Stimulated activated CD8-positive, alpha-beta memory T cell treated with anti-CD3 and anti-CD28 coated beads, Interleukin-4, amount 100 ng/mL, for 1 hour (primary cell): Measurements from ENCODE around the gene PDIA2.
"Not testable (repeated sequence)": the region's sequence is repeated elsewhere in the genome, so short reads cannot be mapped to it uniquely, and the experiment has no call there.

Source experiments
- DNase-seq, 2 donors: peaks; one replicate each; pipeline ENCODE4 v3.0.0-alpha.2; 2020; ENCODE audit warnings: low read depth in 2 of 2, low spot score in 1 of 2

The PDIA2 gene

GRCh38 chr16:263182-263774 lies 19.7 kb upstream of the PDIA2 start:
- no peak for DNase-seq

DNA sequence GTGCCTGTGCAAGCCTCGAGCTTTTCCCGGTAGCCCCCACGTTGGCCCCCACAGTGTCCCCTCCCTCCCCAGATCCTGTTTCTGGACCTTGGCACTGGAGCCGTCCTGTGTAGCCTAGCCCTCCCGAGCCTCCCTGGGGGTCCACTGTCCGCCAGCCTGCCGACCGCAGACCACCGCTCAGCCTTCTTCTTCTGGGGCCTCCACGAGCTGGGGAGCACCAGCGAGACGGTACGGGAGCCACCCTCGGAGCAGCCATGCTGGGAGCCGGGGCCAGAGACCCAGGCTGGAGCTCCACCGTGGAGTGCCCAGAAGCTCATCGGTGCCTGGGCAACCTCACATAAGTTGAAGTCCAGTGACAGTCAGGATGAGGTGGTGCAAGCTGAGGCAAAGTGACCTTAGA lies 19.0 kb upstream of the PDIA2 start:
- no peak for DNase-seq

- DNase-seq: no peak
Observed at GRCh38 chr16:264440-264951, 18.5 kb upstream of the PDIA2 start.

DNA sequence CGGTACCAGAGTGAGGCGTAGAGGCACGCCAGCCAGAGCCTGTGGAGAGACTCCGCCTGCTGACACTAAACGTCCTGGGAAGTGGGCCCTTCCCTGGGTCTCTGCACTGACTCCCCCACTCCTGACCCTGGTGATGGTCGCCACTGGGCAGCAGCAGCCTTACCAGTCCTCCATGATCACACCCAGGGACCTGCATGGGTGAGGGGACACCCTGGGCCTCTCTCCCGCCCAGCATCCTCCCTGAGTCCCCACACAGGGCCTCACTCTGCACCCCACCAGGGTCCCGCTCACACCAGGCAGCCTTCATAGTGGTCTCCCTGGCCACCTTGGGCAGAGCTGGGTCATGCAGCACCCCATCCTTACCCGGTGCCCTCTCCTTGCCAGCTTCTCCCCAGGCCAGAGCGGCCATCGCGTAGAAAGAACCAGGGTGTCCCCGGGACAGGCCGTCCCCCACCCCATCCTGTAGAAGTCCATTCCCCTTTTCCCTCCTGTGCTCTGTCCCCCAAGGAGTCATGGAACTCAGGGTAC lies 17.9 kb upstream of the PDIA2 start:
- DNase-seq: no peak

GRCh38 chr16:265711-266110 lies 17.3 kb upstream of the PDIA2 start:
- DNase-seq: no peak

DNA sequence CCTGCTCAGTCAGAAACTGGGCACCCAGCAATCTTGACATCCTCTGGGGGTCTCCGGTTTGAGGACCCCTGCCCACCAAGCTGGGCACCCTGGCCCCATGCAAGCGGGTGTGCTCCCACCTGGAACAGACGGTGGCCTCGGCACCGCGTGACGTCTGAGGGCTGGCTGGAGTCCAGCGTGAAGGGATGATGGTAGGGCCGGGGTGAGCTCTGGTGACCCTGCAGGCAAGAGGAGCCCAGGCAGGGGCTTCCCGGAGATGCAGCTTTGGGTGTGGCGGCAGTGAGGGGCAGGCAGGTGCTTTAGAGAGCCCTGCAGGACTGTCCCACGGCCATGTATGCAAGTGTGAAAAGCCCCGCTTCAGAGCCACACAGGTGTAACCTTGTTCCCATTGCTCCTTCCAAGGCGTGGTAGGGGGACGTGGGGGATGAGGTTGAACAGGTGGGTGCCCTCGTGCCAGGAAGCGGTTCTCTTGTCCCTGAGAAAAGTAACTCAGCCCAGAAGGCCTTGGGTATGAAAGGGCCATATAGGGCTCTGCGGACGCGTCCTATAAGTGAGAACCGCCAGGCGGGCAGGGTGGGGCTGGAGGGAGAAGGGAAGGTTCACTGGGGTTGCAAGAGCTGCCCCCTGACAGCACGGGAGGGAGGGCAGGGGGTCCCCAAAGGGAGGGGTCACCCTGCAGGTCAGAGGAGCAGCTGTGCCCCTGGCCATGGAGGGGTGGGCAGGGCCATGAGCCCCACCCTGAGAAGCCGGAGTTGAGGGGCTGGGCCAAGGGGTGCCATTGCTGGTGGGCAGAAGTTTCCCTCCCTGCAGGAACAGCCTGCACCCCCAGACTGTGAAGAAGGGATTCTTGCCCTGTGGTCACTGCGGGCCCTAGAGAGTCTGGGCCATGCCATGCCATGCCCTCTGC lies 16.5 kb upstream of the PDIA2 start:
- no peak for DNase-seq

DNA sequence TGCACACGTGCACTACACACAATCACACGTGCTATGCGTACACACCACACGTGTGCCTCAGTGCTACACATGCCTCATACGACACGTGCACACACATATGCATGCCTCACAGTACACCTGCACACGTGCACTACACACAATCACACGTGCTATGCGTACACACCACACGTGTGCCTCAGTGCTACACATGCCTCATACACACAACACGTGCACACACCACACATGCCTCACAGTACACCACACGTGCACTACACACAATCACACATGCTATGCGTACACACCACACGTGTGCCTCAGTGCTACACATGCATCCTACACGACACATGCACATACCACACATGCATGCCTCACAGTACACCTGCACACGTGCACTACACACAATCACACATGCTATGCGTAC lies 15.4 kb upstream of the PDIA2 start:
- DNase-seq: not testable (repeated sequence)

GRCh38 chr16:268141-269053 lies 14.6 kb upstream of the PDIA2 start:
- DNase-seq: no peak

- no peak for DNase-seq
Observed at GRCh38 chr16:269061-269796, 13.7 kb upstream of the PDIA2 start.

GRCh38 chr16:270381-271255 lies 12.3 kb upstream of the PDIA2 start:
- no peak for DNase-seq

- DNase-seq: no peak
Observed at GRCh38 chr16:272633-273546, 10.1 kb upstream of the PDIA2 start.

DNA sequence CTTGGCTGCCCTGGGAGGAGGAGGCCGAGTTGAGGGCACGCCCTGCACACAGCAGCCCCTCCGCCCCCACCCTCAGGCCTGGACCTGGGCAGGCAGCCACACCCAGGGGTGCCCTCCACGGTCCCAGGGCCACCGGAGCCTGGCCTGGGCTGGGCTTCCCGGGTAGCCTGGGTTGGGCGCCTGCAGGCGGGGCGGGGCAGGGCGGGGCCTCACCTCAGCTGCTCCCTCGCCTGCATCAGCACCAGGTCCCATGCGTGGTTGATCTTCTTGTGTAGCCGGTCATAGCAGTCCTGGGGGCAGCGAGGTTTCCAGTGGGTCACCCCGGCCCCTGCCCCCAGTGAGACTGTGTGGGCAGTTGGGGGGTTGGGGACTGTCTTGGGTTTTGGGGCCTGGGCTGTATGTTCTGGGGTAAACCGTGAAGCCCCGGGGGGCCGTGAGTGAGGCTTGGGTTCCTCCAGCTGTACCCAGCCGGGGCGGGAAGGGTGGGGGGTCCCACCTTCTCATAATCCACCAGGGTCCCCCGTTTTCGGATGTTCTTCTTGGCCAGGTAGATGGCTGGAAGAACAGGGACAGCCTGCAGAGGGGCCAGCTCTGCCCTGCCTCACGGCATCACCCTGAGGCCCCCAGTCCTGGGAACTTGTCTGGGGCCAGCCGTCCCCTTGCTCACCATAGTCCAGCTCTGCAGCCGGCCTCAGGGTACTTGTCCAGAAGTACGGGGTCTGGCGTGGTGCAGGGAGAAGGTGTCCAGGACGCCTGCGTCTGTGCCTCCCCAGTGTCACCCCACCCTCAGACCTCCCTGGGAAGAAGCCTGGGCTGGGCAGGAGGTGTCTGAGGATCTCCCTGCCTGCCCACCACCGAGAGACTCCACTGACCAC lies 9.2 kb upstream of the PDIA2 start:
- DNase-seq: no peak

DNA sequence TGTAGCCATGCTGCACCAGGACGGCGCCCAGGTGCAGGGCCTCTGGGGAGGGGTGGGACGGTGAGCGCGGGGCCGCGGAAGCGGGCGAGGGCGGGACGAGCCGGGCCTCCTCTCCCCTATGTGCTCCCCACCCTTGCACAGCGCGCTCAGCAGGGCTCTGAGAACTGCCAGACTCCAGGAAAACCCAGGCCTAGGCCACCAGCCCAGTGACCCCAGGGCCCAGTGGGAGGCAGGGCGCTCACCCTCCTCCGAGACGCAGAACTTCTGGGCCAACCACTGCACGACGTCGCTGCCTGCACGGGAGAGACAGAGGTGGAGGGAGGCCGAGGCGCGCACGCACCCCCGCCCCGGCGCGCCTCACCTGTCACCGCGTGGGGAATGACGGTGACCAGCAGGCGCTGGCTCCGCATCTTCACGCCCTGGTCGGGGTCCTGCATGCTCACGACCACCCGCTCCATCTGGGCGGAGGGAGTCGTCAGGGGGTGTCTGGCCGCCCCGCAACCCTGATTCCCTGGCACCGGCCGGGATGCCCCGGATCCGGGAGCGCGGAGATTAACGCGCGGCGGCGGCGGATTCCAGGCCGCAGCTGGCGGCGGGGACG lies 7.8 kb upstream of the PDIA2 start:
- DNase-seq: no peak

DNA sequence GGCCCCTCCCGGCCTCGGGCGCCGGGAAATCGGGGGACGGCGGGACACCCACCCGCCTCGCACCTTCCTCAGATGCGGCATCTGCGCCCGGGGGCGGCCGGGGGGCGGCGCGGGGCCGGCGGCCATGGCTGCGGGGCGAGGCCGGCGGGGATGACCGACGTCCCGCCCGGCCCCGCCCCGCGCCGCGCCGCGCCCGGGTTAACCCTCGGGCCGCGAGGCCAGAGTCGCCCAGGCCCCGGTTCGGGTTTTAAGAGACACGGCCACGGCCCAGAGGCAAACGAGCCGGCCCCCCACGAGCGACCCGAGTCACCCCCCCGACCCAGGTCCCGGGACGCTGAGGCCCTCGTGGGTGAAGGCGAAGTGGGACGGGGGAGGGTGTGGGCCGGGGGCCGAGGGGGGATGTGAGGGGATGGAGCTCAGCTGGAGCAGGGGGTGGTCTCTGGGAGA lies 7.2 kb upstream of the PDIA2 start, which contains the start of gene RGS11:
TSS of gene RGS11 (minus strand) at position 159 of the 447 bp plus-strand sequence. CDS start at position 126, 33 bp downstream.
- no peak for DNase-seq

- DNase-seq: no peak
Observed at GRCh38 chr16:276426-277077, 6.4 kb upstream of the PDIA2 start.

DNA sequence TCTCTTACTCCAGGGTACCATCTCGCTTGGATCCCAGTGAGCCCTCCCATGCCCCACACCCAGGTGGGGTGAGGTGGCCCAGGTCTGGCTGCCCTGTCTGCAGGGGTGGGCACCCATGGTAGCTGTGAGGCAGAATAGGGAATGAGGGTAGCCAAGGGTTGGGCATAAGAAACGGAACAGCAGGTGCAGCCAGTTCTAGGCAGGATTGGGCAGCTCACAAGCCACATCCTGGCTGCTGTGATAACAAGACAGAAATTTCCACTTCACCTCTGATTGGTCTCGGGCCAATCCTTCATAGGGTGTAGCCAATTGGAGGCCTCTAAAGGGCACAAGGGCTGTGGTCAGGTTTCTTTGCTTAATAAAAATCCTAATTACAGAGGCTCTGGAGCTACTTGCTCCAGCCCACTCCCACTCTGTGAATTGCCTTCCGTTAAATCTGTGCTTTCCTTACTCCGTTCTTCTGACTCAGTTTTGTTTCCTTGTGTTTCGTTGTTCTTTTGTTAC lies 4.0 kb upstream of the PDIA2 start:
- no peak for DNase-seq
